Measurements from ENCODE around the gene AFF4. TPM values are rescaled to one million over a fixed set of nuclear protein-coding genes. Genes with fewer than 3 reads are reported as not detected.
A peak's percentile ranks its signal among the peaks of the same experiment; 100 is the strongest.

Gene AFF4
- total and polyA plus RNA-seq, 9 of the 15 experiments (the other 6 are each of a cell fraction or from before 2014, with no cell fraction given): 1.7 to 25.8 (median 17.9) TPM

DNA sequence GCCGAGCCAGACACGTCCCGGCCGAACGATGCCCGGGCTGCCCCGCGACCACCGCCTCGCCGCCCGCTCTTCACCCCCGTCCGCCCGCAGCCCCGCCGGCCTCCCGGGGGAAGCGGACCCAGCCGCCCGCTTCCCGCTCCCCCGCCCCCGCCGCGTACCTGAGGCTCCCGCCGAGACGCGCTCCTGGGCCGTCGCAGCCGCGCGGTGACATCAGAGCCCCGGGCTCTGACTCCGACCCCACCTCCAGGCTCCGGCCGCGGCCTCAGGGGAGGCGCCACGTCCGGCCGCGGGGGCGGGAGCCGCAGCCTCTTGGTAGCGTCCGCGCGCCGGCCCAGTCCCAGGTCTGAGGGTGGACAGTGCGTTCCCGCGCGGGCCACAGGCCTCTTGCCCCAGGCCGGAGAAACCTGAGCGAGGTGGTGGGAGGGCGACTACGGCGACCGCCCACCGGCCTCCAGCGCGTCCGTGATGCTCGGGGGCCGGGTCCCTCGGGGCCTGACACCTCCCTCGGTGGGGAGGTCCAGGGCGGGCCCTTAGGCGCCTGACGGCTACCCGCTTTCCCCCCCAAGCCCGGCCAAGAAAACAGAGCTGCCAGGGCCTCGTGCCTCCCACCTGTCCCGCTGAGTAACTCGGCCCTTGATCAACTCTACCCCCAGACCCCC lies 132.9 kb downstream of the AFF4 start, which contains the start of gene SHROOM1 (continued):
- TF ChIP-seq POLR2AphosphoS5 (IDR thresholded peaks at IDR 0.05; ENCODE audit: control insufficient read depth, insufficient read depth, low read depth, low read length) (peak; percentile 61; the same call in 1 of the 2 replicates), CBFA2T3 (IDR thresholded peaks at IDR 0.05) (no peak), ZNF780A (CRISPR knock-in tag; IDR thresholded peaks at IDR 0.05) (no peak), FOXK1 (CRISPR knock-in tag; IDR thresholded peaks at IDR 0.05; ENCODE audit: borderline replicate concordance) (no peak), TRIM28 (IDR thresholded peaks at IDR 0.05) (0 out of 2 replicates have a peak, but pooled peaks have one; percentile 21), MTA1 (IDR thresholded peaks at IDR 0.05; ENCODE audit: borderline replicate concordance) (no peak), NFIC (IDR thresholded peaks at IDR 0.05) (no peak), TARDBP (IDR thresholded peaks at IDR 0.05) (0 out of 2 replicates have a peak, but pooled peaks have one; percentile 30), PRMT5 (CRISPR knock-in tag; IDR thresholded peaks at IDR 0.05) (no peak), NFYB (IDR thresholded peaks at IDR 0.05; ENCODE audit: extremely low read depth, insufficient read length) (no peak), ZNF24 (IDR thresholded peaks at IDR 0.05) (no peak), IRF2 (CRISPR knock-in tag; IDR thresholded peaks at IDR 0.05) (no peak), TCFL5 (CRISPR knock-in tag; conservative IDR thresholded peaks at IDR 0.05) (no peak), GTF2F1 (IDR thresholded peaks at IDR 0.05; ENCODE audit: low read depth, low read length) (no peak), ATF6 (CRISPR knock-in tag; IDR thresholded peaks at IDR 0.05) (no peak), SUPT5H (IDR thresholded peaks at IDR 0.05) (peak; percentile 80)
- TF ChIP-seq, protein P1, sequence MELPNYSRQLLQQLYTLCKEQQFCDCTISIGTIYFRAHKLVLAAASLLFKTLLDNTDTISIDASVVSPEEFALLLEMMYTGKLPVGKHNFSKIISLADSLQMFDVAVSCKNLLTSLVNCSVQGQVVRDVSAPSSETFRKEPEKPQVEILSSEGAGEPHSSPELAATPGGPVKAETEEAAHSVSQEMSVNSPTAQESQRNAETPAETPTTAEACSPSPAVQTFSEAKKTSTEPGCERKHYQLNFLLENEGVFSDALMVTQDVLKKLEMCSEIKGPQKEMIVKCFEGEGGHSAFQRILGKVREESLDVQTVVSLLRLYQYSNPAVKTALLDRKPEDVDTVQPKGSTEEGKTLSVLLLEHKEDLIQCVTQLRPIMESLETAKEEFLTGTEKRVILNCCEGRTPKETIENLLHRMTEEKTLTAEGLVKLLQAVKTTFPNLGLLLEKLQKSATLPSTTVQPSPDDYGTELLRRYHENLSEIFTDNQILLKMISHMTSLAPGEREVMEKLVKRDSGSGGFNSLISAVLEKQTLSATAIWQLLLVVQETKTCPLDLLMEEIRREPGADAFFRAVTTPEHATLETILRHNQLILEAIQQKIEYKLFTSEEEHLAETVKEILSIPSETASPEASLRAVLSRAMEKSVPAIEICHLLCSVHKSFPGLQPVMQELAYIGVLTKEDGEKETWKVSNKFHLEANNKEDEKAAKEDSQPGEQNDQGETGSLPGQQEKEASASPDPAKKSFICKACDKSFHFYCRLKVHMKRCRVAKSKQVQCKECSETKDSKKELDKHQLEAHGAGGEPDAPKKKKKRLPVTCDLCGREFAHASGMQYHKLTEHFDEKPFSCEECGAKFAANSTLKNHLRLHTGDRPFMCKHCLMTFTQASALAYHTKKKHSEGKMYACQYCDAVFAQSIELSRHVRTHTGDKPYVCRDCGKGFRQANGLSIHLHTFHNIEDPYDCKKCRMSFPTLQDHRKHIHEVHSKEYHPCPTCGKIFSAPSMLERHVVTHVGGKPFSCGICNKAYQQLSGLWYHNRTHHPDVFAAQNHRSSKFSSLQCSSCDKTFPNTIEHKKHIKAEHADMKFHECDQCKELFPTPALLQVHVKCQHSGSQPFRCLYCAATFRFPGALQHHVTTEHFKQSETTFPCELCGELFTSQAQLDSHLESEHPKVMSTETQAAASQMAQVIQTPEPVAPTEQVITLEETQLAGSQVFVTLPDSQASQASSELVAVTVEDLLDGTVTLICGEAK (IDR thresholded peaks at IDR 0.05): no peak; the same call in 1 of the 2 replicates
- TF ChIP-seq, protein P1 (CRISPR knock-in tag; IDR thresholded peaks at IDR 0.05): no peak
- TF ChIP-seq, protein P2, sequence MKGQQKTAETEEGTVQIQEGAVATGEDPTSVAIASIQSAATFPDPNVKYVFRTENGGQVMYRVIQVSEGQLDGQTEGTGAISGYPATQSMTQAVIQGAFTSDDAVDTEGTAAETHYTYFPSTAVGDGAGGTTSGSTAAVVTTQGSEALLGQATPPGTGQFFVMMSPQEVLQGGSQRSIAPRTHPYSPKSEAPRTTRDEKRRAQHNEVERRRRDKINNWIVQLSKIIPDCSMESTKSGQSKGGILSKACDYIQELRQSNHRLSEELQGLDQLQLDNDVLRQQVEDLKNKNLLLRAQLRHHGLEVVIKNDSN (CRISPR knock-in tag; IDR thresholded peaks at IDR 0.05): no peak

All from K562 (cell line).